HEK293T (cell line): ENCODE data around the gene MYB.

Experiments
- BHLHE40 ChIP-seq: fragments of 450-650 bp; IDR thresholded peaks from 2 replicates; pipeline ENCODE4 v1.6.1; 2016; ENCODE audit warnings: mild to moderate bottlenecking, moderate library complexity, borderline replicate concordance
- ELF4 ChIP-seq: fragments of 450-650 bp; IDR thresholded peaks from 2 replicates; pipeline ENCODE4 v1.6.1; 2017; ENCODE audit warnings: antibody characterized with exemption
- FOXM1 ChIP-seq: fragments of 450-650 bp; IDR thresholded peaks from 2 replicates; pipeline ENCODE4 v1.6.1; 2017; ENCODE audit warnings: mild to moderate bottlenecking, borderline replicate concordance
- HDGF ChIP-seq: fragments of 450-650 bp; IDR thresholded peaks from 2 replicates; pipeline ENCODE4 v1.6.1; 2017; ENCODE audit warnings: antibody characterized with exemption, borderline replicate concordance
- NFRKB ChIP-seq: fragments of 450-650 bp; IDR thresholded peaks from 2 replicates; pipeline ENCODE4 v1.6.1; 2016; ENCODE audit warnings: mild to moderate bottlenecking, moderate library complexity
- TF ChIP-seq, protein P1 (sequence below): fragments of 450-650 bp; IDR thresholded peaks from 2 replicates; pipeline ENCODE4 v1.6.1; 2016

- TF ChIP-seq ELF4 (no peak), HDGF (no peak), BHLHE40 (no peak), NFRKB (no peak), FOXM1 (no peak)
- TF ChIP-seq, protein P1, sequence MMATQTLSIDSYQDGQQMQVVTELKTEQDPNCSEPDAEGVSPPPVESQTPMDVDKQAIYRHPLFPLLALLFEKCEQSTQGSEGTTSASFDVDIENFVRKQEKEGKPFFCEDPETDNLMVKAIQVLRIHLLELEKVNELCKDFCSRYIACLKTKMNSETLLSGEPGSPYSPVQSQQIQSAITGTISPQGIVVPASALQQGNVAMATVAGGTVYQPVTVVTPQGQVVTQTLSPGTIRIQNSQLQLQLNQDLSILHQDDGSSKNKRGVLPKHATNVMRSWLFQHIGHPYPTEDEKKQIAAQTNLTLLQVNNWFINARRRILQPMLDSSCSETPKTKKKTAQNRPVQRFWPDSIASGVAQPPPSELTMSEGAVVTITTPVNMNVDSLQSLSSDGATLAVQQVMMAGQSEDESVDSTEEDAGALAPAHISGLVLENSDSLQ: no peak
Measured at GRCh38 chr6:135146162-135146934, 34.8 kb upstream of the MYB start.
